ENCODE data around the gene NUDT14.

The NUDT14 gene

DNA sequence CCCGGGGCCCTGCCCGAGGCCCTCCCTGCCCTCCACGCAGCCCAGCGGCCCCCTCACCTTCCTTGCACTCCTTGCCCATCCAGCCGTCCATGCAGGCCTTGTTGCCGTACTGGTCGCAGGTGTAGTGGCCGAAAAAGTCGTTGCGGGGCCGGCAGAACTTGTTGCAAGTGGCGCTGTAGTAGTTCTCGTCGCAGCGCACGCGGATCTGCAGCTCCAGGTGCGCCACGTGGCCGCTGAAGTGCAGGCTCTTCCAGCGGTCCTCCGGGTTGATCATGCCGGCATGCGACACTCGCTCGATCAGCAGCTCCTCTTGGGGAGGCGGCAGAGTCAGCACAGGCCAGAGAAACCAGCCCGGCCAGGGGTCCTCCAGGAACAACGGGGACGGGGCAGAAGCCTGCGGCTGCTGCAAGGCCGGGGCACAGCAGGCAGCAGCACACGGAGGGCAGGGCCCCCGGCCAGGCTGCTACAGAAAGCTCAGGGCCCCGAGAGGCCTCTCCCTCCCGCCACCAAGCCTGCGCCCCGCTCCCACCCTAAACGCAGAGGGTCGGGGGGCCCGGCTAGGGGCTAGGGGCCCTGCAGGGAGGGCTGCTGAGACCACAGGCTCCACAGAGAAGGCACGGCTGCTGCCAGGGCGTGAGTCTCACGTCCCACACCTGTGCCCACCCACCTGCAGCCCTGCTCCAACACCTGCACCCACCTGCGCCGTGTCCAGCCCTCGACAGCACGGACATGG lies 25.3 kb downstream of the NUDT14 start:
- no peaks in the 10 kb centered on the region for H3K4me1 ChIP-seq (ENCODE audit: control insufficient read depth, insufficient read depth, low read length)
- H3K36me3 ChIP-seq (ENCODE audit: control insufficient read depth in 2 of 2, insufficient read depth in 1 of 2, low read length in 2 of 2): peaks cover 0 to 53% of the 10 kb centered on the region in 2 experiments; a peak in 1 of 3 replicates
- H3K9me3 ChIP-seq (ENCODE audit: control insufficient read depth, insufficient read depth, low read depth, low read length): no peaks in the 10 kb centered on the region
- TF ChIP-seq SP3 (tag by site-specific recombination; IDR thresholded peaks at IDR 0.05) (no peak), ZEB2 (tag by site-specific recombination; IDR thresholded peaks at IDR 0.05) (0 out of 2 replicates have a peak, but pooled peaks have one; percentile 20)
- POLR2A ChIA-PET: no interaction called here
- H3K4me3 ChIP-seq (ENCODE audit: low read depth, low read length): no peak overlapping the region
- H3K27ac ChIP-seq (ENCODE audit: extremely low read depth, low read depth, low read length): no peak overlapping the region
- CTCF ChIA-PET: interaction anchor here (0.6 kb wide), 1 partner anchor 39 kb away, joined by 3 read pairs; no protein-coding TSS in a partner anchor

- POLR2A ChIA-PET: interaction anchor here (0.6 to 1.3 kb wide), 2 partner anchors 9 to 23 kb away, joined by 3 read pairs; no protein-coding TSS in a partner anchor
- no peaks in the 10 kb centered on the region for H3K4me1 ChIP-seq (ENCODE audit: control insufficient read depth, insufficient read depth, low read length)
- no peak overlapping the region for H3K4me3 ChIP-seq (ENCODE audit: low read depth, low read length)
- no peak for TF ChIP-seq PRDM10 (tag by site-specific recombination; IDR thresholded peaks at IDR 0.05)
- TF ChIP-seq TRIM28 (IDR thresholded peaks at IDR 0.05; ENCODE audit: borderline replicate concordance, low read length): no peak
- TF ChIP-seq EGR2 (tag by site-specific recombination; IDR thresholded peaks at IDR 0.05; ENCODE audit: low read depth): peak; percentile 5; the same call in 1 of the 2 replicates
- TF ChIP-seq RBAK (tag by site-specific recombination; IDR thresholded peaks at IDR 0.05): no peak
- peak; percentile 39; the same call in 1 of the 2 replicates for TF ChIP-seq ZFHX2 (tag by site-specific recombination; conservative IDR thresholded peaks at IDR 0.05)
- TF ChIP-seq, protein P1, sequence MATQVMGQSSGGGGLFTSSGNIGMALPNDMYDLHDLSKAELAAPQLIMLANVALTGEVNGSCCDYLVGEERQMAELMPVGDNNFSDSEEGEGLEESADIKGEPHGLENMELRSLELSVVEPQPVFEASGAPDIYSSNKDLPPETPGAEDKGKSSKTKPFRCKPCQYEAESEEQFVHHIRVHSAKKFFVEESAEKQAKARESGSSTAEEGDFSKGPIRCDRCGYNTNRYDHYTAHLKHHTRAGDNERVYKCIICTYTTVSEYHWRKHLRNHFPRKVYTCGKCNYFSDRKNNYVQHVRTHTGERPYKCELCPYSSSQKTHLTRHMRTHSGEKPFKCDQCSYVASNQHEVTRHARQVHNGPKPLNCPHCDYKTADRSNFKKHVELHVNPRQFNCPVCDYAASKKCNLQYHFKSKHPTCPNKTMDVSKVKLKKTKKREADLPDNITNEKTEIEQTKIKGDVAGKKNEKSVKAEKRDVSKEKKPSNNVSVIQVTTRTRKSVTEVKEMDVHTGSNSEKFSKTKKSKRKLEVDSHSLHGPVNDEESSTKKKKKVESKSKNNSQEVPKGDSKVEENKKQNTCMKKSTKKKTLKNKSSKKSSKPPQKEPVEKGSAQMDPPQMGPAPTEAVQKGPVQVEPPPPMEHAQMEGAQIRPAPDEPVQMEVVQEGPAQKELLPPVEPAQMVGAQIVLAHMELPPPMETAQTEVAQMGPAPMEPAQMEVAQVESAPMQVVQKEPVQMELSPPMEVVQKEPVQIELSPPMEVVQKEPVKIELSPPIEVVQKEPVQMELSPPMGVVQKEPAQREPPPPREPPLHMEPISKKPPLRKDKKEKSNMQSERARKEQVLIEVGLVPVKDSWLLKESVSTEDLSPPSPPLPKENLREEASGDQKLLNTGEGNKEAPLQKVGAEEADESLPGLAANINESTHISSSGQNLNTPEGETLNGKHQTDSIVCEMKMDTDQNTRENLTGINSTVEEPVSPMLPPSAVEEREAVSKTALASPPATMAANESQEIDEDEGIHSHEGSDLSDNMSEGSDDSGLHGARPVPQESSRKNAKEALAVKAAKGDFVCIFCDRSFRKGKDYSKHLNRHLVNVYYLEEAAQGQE (tag by site-specific recombination; IDR thresholded peaks at IDR 0.05): peak; percentile 77
- TF ChIP-seq ZNF645 (tag by site-specific recombination; IDR thresholded peaks at IDR 0.05): no peak
- H3K36me3 ChIP-seq (ENCODE audit: control insufficient read depth in 2 of 2, insufficient read depth in 1 of 2, low read length in 2 of 2): peaks cover 0 to 59% of the 10 kb centered on the region in 2 experiments; a peak in 1 of 3 replicates
- H3K9me3 ChIP-seq (ENCODE audit: control insufficient read depth, insufficient read depth, low read depth, low read length): no peaks in the 10 kb centered on the region
- CTCF ChIA-PET: interaction anchor here (0.6 kb wide), 1 partner anchor 40 kb away, joined by 3 read pairs; no protein-coding TSS in a partner anchor
- no peak overlapping the region for H3K27ac ChIP-seq (ENCODE audit: extremely low read depth, low read depth, low read length)
Observed at GRCh38 chr14:105155071-105155651, 26.0 kb downstream of the NUDT14 start.

DNA sequence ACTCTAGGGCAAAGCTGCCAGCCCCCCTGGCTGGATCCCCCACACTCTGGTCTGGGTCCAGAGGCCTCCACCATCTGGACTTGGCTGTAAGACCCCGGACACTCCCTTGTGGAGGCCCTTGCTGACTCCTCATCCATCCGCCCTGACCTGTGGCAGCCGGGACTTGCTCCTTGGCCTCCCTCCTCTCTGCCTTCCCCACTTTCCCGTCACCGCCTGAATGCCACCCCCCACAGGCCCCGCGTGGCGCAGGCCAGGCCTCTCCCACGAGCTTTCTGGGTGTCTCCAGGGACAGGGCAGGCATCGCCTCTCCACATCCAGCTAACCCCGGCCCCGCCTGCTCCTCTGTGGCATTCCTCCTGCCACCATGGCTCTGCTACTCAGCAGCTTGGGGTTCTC lies 26.6 kb downstream of the NUDT14 start:
- Histone ChIP-seq H3K27ac (ENCODE audit: extremely low read depth, low read depth, low read length) (no peak overlapping the region), H3K9me3 (ENCODE audit: control insufficient read depth, insufficient read depth, low read depth, low read length) (no peaks in the 10 kb centered on the region), H3K4me1 (ENCODE audit: control insufficient read depth, insufficient read depth, low read length) (no peaks in the 10 kb centered on the region), H3K4me3 (ENCODE audit: low read depth, low read length) (no peak overlapping the region), H3K36me3 (ENCODE audit: control insufficient read depth in 2 of 2, insufficient read depth in 1 of 2, low read length in 2 of 2) (peaks cover 0 to 60% of the 10 kb centered on the region in 2 experiments; a peak in 1 of 3 replicates)
- POLR2A ChIA-PET: interaction anchor here (0.6 to 1.3 kb wide), 2 partner anchors 10 to 22 kb away, joined by 3 read pairs; no protein-coding TSS in a partner anchor
- CTCF ChIA-PET: no interaction called here
- no peak; the same call in 1 of the 2 replicates for TF ChIP-seq GLIS2 (tag by site-specific recombination; IDR thresholded peaks at IDR 0.05)
- TF ChIP-seq GLIS1 (tag by site-specific recombination; IDR thresholded peaks at IDR 0.05): peak; percentile 41; the same call in 1 of the 2 replicates
- TF ChIP-seq ZBTB48 (tag by site-specific recombination; IDR thresholded peaks at IDR 0.05): no peak
- TF ChIP-seq, protein P2, sequence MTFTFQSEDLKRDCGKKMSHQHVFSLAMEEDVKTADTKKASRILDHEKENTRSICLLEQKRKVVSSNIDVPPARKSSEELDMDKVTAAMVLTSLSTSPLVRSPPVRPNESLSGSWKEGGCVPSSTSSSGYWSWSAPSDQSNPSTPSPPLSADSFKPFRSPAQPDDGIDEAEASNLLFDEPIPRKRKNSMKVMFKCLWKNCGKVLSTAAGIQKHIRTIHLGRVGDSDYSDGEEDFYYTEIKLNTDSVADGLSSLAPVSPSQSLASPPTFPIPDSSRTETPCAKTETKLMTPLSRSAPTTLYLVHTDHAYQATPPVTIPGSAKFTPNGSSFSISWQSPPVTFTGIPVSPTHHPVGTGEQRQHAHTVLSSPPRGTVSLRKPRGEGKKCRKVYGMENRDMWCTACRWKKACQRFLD (tag by site-specific recombination; IDR thresholded peaks at IDR 0.05): no peak
- TF ChIP-seq ZNF473 (tag by site-specific recombination; IDR thresholded peaks at IDR 0.05): no peak
- peak; percentile 75 for TF ChIP-seq PRDM10 (tag by site-specific recombination; IDR thresholded peaks at IDR 0.05)
- no peak for TF ChIP-seq TRIM28 (IDR thresholded peaks at IDR 0.05; ENCODE audit: borderline replicate concordance, low read length)

Data from HEK293 (cell line).